Heart left ventricle (tissue), 16 donors: Measurements from ENCODE around the gene FOXJ2. TPM values are rescaled to one million over a fixed set of nuclear protein-coding genes. Genes with fewer than 3 reads are reported as not detected.

ENCODE experiments used
- ATAC-seq, 4 donors: fragments of 200-7000 bp; cut with Tn5 transposase; one replicate each; pipeline ENCODE4 v1.9.1; 2020 to 2022; ENCODE audit warnings: moderate library complexity in 4 of 4, mild to moderate bottlenecking in 3 of 4, moderate number of reproducible peaks in 1 of 4
- DNase-seq, 5 donors: peaks; one replicate each; pipeline ENCODE4 v3.0.0-alpha.2; 2020
- H3K27ac ChIP-seq, 12 donors: fragments of 200-600 bp; sonication (generic) in 4 of 12; one replicate each; pipeline versions ENCODE4 v1.5.0 to v1.8.0; 2016 to 2022; ENCODE audit warnings: mild to moderate bottlenecking in 2 of 12
- H3K27me3 ChIP-seq, 9 donors: fragments of 200-600 bp; sonication (generic) in 2 of 9; one replicate each; pipeline versions ENCODE4 v1.5.1 to v1.8.0; 2016 to 2022; ENCODE audit warnings: mild to moderate bottlenecking in 3 of 9
- H3K36me3 ChIP-seq, 9 donors: fragments of 200-600 bp; sonication (generic) in 2 of 9; one replicate each; pipeline versions ENCODE4 v1.5.0 to v1.8.0; 2018 to 2022; ENCODE audit warnings: mild to moderate bottlenecking in 2 of 9
- H3K4me1 ChIP-seq, 12 donors: fragments of 200-600 bp; sonication (generic) in 4 of 12; one replicate each; pipeline versions ENCODE4 v1.5.0 to v1.8.0; 2016 to 2022; ENCODE audit warnings: mild to moderate bottlenecking in 3 of 12
- H3K4me3 ChIP-seq, 12 donors: fragments of 200-600 bp; sonication (generic) in 4 of 12; one replicate each; pipeline versions ENCODE4 v1.5.0 to v1.8.0; 2017 to 2022; ENCODE audit warnings: mild to moderate bottlenecking in 9 of 12, moderate library complexity in 4 of 12
- H3K9me3 ChIP-seq, 12 donors: fragments of 200-600 bp; sonication (generic) in 4 of 12; one replicate each; pipeline versions ENCODE4 v1.5.0 to v1.8.0; 2016 to 2022; ENCODE audit warnings: mild to moderate bottlenecking in 1 of 12
- CTCF ChIP-seq, 12 donors: fragments of 200-600 bp; sonication (generic) in 4 of 12; IDR thresholded peaks; one replicate each; pipeline versions ENCODE4 v1.5.0 to v1.8.0; 2018 to 2022; ENCODE audit warnings: antibody characterized with exemption in 12 of 12, mild to moderate bottlenecking in 5 of 12
- POLR2A ChIP-seq, 2 donors: fragments of 450-650 bp; IDR thresholded peaks; one replicate each; pipeline ENCODE4 v1.6.1; 2017; ENCODE audit warnings: antibody characterized with exemption in 2 of 2, mild to moderate bottlenecking in 2 of 2, moderate library complexity in 2 of 2
- WGBS, 4 donors: extraction: QIAGEN DNeasy Blood & Tissue Kit in 2 of 4; methylation state at CpG; one replicate each; pipeline versions ENCODE4 v1.1.5 to v1.1.7; 2013 to 2018; 5-methylcytosine and 5-hydroxymethylcytosine counted together
- intact Hi-C, 10 donors: fragments of 100-400 bp; cut with DNase I; formaldehyde crosslinking; loops; one replicate each; pipeline versions ENCODE4 v1.11.1 to v1.14.2; 2022
- polyA plus RNA-seq, 2 donors: library from polyadenylated mRNA; stranded (reverse); fragments of 200-250 nt; gene quantifications; one replicate each; pipeline ENCODE4 v1.2.3, GENCODE V29; 2013
- total RNA-seq, 9 donors: library from RNA; depleted of rRNA in 2 of 9; stranded (reverse); fragments of >200 nt in 2 of 9; fragmentation: NEBNext Ultra II Directional in 3 of 9; extraction: Animal tissue kit (Norgen Biotek cat#: 25700) in 3 of 9; gene quantifications; one replicate each; pipeline versions ENCODE4 v1.1.0 to v1.2.4, GENCODE V29; 2016 to 2023
- donor health status: ischemic (EF 13 %, LVEDD 7.1; RV severe dilation, severe dysfunction).
- donor health status: healthy with polysubstance abuse.
- donor health status: DM: no; HTN: yes; CAD: no.
- donor health status: DM: no; HTN: no; CAD: no.
- donor health status: ischemic (EF 25% LVEDD 6.9; RV normal size, moderate dysfunction).
- donor health status: ischemic (EF 25% LVEDD 5.7; RV mildly dilated, moderate dysfunction).
- donor health status: healthy.
- donor health status: DM: yes; HTN: yes; CAD: no.
- donor health status: ischemic (EF 35%, LVEDD 5.7; RV mildly dilated, moderate dysfunction).
- donor health status: nonischemic (EF 11% LVEDD 7.7; RV severe dilation, severe dysfunction).
- donor health status: DM: yes; HTN: yes; CAD: no.
- donor health status: PGD.
- donor health status: ischemic (EF 29% LVEDD 5.4; RV normal size, mild dysfunction).
- donor health status: nonischemic (EF 23%, LVEDD 6.1; RV moderate dilation, normal function).

Gene FOXJ2
- total and polyA plus RNA-seq, 11 donors: 9.4 to 34.7 (median 23.7) TPM

DNA sequence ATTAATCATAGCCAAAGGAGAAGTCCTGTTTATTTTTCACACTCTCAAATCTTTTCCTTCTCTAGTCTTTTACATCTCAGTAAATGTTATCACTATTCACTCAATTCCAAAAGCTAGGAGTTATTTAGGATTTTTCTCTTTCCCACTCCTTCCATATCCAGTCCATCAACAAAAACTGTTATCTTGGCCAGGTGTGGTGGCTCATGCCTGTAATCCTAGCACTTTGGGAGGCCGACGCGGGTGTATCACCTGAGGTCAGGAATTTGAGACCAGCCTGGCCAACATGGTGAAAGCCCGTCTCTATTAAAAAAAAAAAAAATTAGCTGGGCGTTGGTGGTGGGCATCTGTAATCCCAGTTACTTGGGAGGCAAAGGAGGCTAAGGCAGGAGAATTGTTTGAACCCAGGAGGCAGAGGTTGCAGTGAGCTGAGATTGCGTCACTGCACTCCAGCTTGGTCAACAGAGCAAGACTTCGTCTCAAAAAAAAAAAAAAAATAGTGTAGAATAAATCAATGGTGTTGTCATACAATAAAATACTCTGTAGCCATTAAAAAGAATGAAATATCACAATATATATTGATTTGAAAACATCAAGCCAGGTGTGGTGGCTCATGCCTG, 46.6 kb upstream of the FOXJ2 start:
- no peak for ATAC-seq

DNA sequence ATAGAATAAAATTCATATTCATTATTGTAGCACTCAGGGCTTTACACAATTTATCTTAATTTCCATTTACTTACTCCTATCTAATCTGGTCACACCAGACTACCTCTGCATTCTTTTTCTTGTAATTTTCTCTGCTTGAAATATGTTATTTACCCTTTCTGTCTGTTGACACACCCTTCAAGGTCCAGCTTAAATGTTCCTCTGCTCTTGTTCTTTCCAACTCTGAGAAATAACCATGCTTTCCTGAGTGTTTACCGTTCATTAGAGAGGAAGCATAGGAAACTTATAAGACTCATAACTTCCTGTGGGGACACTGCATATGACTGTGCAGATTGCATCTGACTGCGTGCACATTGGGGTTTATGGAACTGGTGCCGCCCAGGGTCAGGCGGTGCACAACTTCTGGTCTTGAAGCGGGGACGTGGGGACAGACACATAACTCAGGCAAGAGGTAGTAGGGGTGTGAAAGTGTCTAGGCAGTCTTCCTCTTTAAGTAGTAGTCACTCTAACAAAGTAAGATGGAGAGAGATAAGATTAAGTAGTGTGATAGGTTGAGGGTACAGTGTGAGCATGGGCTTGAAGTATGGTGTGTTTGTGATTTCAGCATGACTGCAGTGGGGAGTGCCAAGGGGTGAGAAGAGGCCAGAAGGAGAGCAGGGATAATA, 42.6 kb upstream of the FOXJ2 start:
- WGBS, 4 donors: 46 to 66% (median 57%) methylated on average over 6 of the region's 6 CpGs
- H3K4me3 ChIP-seq: peak overlapping the region in 1 of 12 donors; percentile 13
- intact Hi-C loops: loop anchor here in 3 of 10 donors (5.0 kb wide), 4 partner anchors 53 to 133 kb away; partner anchors contain the start of gene SLC2A3 (in 1 of the 3)
- peak overlapping the region in 1 of 12 donors; percentile 77 for H3K27ac ChIP-seq
- DNase-seq: peak in 4 of 5 donors; percentile 30 to 41 (median 36)
- H3K4me1 ChIP-seq: peaks cover 0 to 33% (median 0%) of the 10 kb centered on the region in 12 donors
- H3K9me3 ChIP-seq: no peaks in the 10 kb centered on the region
- ATAC-seq: peak in 3 of 4 donors; percentile 56 to 95 (median 68)
- TF ChIP-seq POLR2A (IDR thresholded peaks at IDR 0.05): no peak
- TF ChIP-seq CTCF (IDR thresholded peaks at IDR 0.05): no peak
- H3K27me3 ChIP-seq: no peaks in the 10 kb centered on the region
- no peaks in the 10 kb centered on the region for H3K36me3 ChIP-seq

More for the DNA sequence above, 46.6 kb upstream of the FOXJ2 start:
- Histone ChIP-seq H3K9me3 (no peaks in the 10 kb centered on the region), H3K4me3 (no peak overlapping the region), H3K36me3 (no peaks in the 10 kb centered on the region), H3K27me3 (no peaks in the 10 kb centered on the region), H3K4me1 (peaks cover 0 to 22% (median 0%) of the 10 kb centered on the region in 12 donors), H3K27ac (no peak overlapping the region)
- TF ChIP-seq POLR2A (IDR thresholded peaks at IDR 0.05): no peak
- TF ChIP-seq CTCF (IDR thresholded peaks at IDR 0.05): no peak
- intact Hi-C loops: no loop called here
- WGBS, 4 donors: 90 to 94% (median 92%) methylated on average over 7 of the region's 7 CpGs
- DNase-seq: no peak

- WGBS, 4 donors: 85 to 98% (median 94%) methylated on average over 1 of the region's 1 CpG
- DNase-seq: no peak
Observed at GRCh38 chr12:7991535-7991934, 41.0 kb upstream of the FOXJ2 start.

More at GRCh38 chr12:7991535-7991934, 41.0 kb upstream of the FOXJ2 start:
- H3K4me1 ChIP-seq: peaks cover 0 to 39% (median 0%) of the 10 kb centered on the region in 12 donors
- intact Hi-C loops: loop anchor here in 3 of 10 donors (5.0 kb wide), 4 partner anchors 54 to 134 kb away; partner anchors contain the start of gene SLC2A3 (in 1 of the 3)
- H3K27ac ChIP-seq: no peak overlapping the region
- no peaks in the 10 kb centered on the region for H3K9me3 ChIP-seq
- H3K27me3 ChIP-seq: no peaks in the 10 kb centered on the region
- no peak overlapping the region for H3K4me3 ChIP-seq
- TF ChIP-seq POLR2A (IDR thresholded peaks at IDR 0.05): no peak
- TF ChIP-seq CTCF (IDR thresholded peaks at IDR 0.05): no peak
- H3K36me3 ChIP-seq: no peaks in the 10 kb centered on the region
- ATAC-seq: no peak
